Ishikawa (cell line): ENCODE data around the gene TENM3.

Experiments
- CEBPB ChIP-seq: IDR thresholded peaks from 2 replicates; pipeline ENCODE4 v1.6.1; 2012
- MAX ChIP-seq: IDR thresholded peaks from 2 replicates; pipeline ENCODE4 v1.6.1; 2012
- RAD21 ChIP-seq: IDR thresholded peaks from 2 replicates; pipeline ENCODE4 v1.6.1; 2012; ENCODE audit warnings: low read depth
- REST ChIP-seq: IDR thresholded peaks from 2 replicates; pipeline ENCODE4 v1.6.1; 2012; ENCODE audit warnings: low read depth, mild to moderate bottlenecking

GRCh38 chr4:182328505-182328904, 85.3 kb downstream of the TENM3 start:
- no peak for TF ChIP-seq MAX
- TF ChIP-seq RAD21 = no peak
- no peak for TF ChIP-seq CEBPB
- TF ChIP-seq REST = no peak
